Astrocyte (in vitro differentiated cells and primary cell): ENCODE results near the gene LATS2. TPM values are rescaled to one million over a fixed set of nuclear protein-coding genes. Genes with fewer than 3 reads are reported as not detected.

Experiments used
- DNase-seq: peaks from one replicate; pipeline ENCODE4 v3.0.0-alpha.2; 2010; ENCODE audit warnings: low read depth
- FAIRE-seq: peaks from 2 replicates; lab custom pipeline; 2011; peaks lifted over from hg19 to GRCh38; lab: Jason Lieb, UNC
- H2AFZ ChIP-seq: 2 replicates; pipeline ENCODE4 v1.6.0; 2012; ENCODE audit warnings: low read depth, low read length, inconsistent platforms
- H3K27ac ChIP-seq: 2 replicates; pipeline ENCODE4 v1.5.1; 2011; ENCODE audit warnings: low read depth, low read length, inconsistent platforms
- H3K27me3 ChIP-seq: 2 replicates; pipeline ENCODE4 v1.6.0; 2011; ENCODE audit warnings: low read length, inconsistent platforms; ENCODE audit not compliant: insufficient read depth
- H3K36me3 ChIP-seq: 2 replicates; pipeline ENCODE4 v1.5.1; 2011; ENCODE audit warnings: low read length, inconsistent platforms; ENCODE audit not compliant: insufficient read depth
- H3K4me1 ChIP-seq: 2 replicates; pipeline ENCODE4 v1.5.1; 2011; ENCODE audit warnings: low read length, inconsistent platforms; ENCODE audit not compliant: insufficient read depth
- H3K4me2 ChIP-seq: 2 replicates; pipeline ENCODE4 v1.6.0; 2012; ENCODE audit warnings: low read length, inconsistent platforms
- H3K4me3 ChIP-seq: 2 replicates; pipeline ENCODE4 v1.5.1; 2011; ENCODE audit warnings: low read depth, mild to moderate bottlenecking, low read length, inconsistent platforms; ENCODE audit not compliant: insufficient read depth
- H3K79me2 ChIP-seq: 2 replicates; pipeline ENCODE4 v1.6.0; 2012; ENCODE audit warnings: mild to moderate bottlenecking, low read length, inconsistent platforms; ENCODE audit not compliant: insufficient read depth
- H3K9ac ChIP-seq: 2 replicates; pipeline ENCODE4 v1.6.0; 2012; ENCODE audit warnings: mild to moderate bottlenecking, low read length, inconsistent platforms
- H3K9me3 ChIP-seq: 2 replicates; pipeline ENCODE4 v1.5.1; 2012; ENCODE audit warnings: low read depth, mild to moderate bottlenecking, low read length, inconsistent platforms; ENCODE audit not compliant: insufficient read depth
- H4K20me1 ChIP-seq: 2 replicates; pipeline ENCODE4 v1.6.0; 2012; ENCODE audit warnings: low read length, inconsistent platforms; ENCODE audit not compliant: insufficient read depth
- H3K27ac Mint-ChIP-seq: one replicate; pipeline ENCODE4 v1.8.0; 2021; ENCODE audit warnings: mild to moderate bottlenecking, mixed read lengths; ENCODE audit not compliant: unreplicated experiment
- H3K27me3 Mint-ChIP-seq: one replicate; pipeline ENCODE4 v1.8.0; 2021; ENCODE audit warnings: low read depth, mixed read lengths; ENCODE audit not compliant: unreplicated experiment
- H3K36me3 Mint-ChIP-seq: one replicate; pipeline ENCODE4 v1.8.0; 2021; ENCODE audit warnings: low read depth, mixed read lengths; ENCODE audit not compliant: unreplicated experiment
- H3K4me1 Mint-ChIP-seq: one replicate; pipeline ENCODE4 v1.8.0; 2021; ENCODE audit warnings: low read depth, mixed read lengths; ENCODE audit not compliant: unreplicated experiment
- H3K4me3 Mint-ChIP-seq: one replicate; pipeline ENCODE4 v1.8.0; 2021; ENCODE audit warnings: mild to moderate bottlenecking, moderate library complexity, mixed read lengths; ENCODE audit not compliant: unreplicated experiment
- H3K9me3 Mint-ChIP-seq: one replicate; pipeline ENCODE4 v1.8.0; 2021; ENCODE audit warnings: mild to moderate bottlenecking, mixed read lengths; ENCODE audit not compliant: unreplicated experiment
- CTCF ChIP-seq: IDR thresholded peaks from 2 replicates; pipeline ENCODE4 v1.5.1; 2011; ENCODE audit warnings: low read depth, mild to moderate bottlenecking, inconsistent platforms, low read length, moderate library complexity; ENCODE audit not compliant: insufficient read depth
- EZH2 ChIP-seq: IDR thresholded peaks from 2 replicates; pipeline ENCODE4 v1.6.1; 2012; ENCODE audit warnings: mild to moderate bottlenecking, low read length, inconsistent platforms; ENCODE audit not compliant: insufficient read depth
- total RNA-seq: library from RNA; stranded (reverse); gene quantifications from 2 replicates; pipeline ENCODE4 v1.2.1, GENCODE V29; 2021

LATS2 gene
- total RNA-seq, 1 donor from 2014 or later: 46.7 TPM

DNA sequence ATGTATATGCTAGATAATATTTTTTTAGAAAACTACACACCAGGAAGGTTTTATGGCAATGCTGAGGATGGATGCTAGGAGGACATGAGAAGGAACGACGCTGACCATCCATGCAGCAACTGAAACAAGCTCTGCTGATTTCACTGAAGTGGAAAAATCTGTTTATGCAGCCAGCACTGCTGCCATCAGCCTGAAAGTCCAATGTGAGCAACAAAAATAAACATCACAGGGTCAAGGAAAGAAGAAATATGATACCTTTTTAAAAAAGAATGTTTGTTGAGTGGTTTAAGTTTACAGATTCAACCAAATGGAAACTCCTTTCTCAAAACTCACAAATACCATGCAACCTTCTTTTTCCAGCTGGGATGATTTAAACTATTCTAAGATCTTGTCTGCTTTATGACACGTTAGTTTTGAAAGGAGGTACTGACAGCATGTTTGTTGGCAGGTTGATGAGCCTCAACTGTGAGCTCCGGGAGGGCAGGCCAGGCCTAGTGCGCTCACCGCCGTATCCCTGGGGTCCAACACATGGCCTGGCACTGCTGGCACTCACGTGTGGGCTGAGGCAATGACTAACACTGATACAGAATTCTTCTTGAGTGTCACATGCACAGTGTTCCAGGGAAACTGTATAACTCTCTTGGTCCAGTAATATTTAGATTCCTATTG lies 46.8 kb downstream of the LATS2 start:
- no peak for TF ChIP-seq CTCF
- TF ChIP-seq EZH2: no peak
- H3K4me1 Mint-ChIP-seq: peaks cover 61% of the 10 kb centered on the region
- peak overlapping the region; percentile 76 for H3K4me2 ChIP-seq
- DNase-seq: peak; percentile 86
- peak overlapping the region; percentile 25 for H3K4me3 ChIP-seq
- peaks cover 2% of the 10 kb centered on the region for H3K9me3 Mint-ChIP-seq
- no peaks in the 10 kb centered on the region for H3K36me3 ChIP-seq
- peaks cover 86% of the 10 kb centered on the region for H3K79me2 ChIP-seq
- no peaks in the 10 kb centered on the region for H3K27me3 Mint-ChIP-seq
- FAIRE-seq: peak; percentile 47
- H3K27me3 ChIP-seq: no peaks in the 10 kb centered on the region
- peak overlapping the region; percentile 20 for H3K4me3 Mint-ChIP-seq
- peak overlapping the region; percentile 74 for H3K9ac ChIP-seq
- H4K20me1 ChIP-seq: peaks cover 70% of the 10 kb centered on the region
- H2AFZ ChIP-seq: no peak overlapping the region
- H3K9me3 ChIP-seq: no peaks in the 10 kb centered on the region
- H3K36me3 Mint-ChIP-seq: peaks cover 9% of the 10 kb centered on the region
- peak overlapping the region; percentile 90 for H3K27ac ChIP-seq
- H3K4me1 ChIP-seq: peaks cover 64% of the 10 kb centered on the region
- H3K27ac Mint-ChIP-seq: peak overlapping the region; percentile 79

- Mint-ChIP-seq H3K4me1 (peaks cover 63% of the 10 kb centered on the region), H3K27me3 (no peaks in the 10 kb centered on the region), H3K9me3 (peaks cover 2% of the 10 kb centered on the region), H3K4me3 (peak overlapping the region; percentile 31), H3K27ac (peak overlapping the region; percentile 79), H3K36me3 (peaks cover 9% of the 10 kb centered on the region)
- H3K79me2 ChIP-seq: peaks cover 91% of the 10 kb centered on the region
- DNase-seq: peak; percentile 45
- no peak overlapping the region for H3K4me3 ChIP-seq
- FAIRE-seq: no peak
- H4K20me1 ChIP-seq: peaks cover 75% of the 10 kb centered on the region
- H3K36me3 ChIP-seq: no peaks in the 10 kb centered on the region
- no peak for TF ChIP-seq EZH2
- no peak for TF ChIP-seq CTCF
- no peaks in the 10 kb centered on the region for H3K9me3 ChIP-seq
- H3K9ac ChIP-seq: peak overlapping the region; percentile 74
- peak overlapping the region; percentile 90 for H3K27ac ChIP-seq
- H3K27me3 ChIP-seq: no peaks in the 10 kb centered on the region
- H2AFZ ChIP-seq: no peak overlapping the region
- H3K4me1 ChIP-seq: peaks cover 64% of the 10 kb centered on the region
- H3K4me2 ChIP-seq: peak overlapping the region; percentile 76
Observed at GRCh38 chr13:21014139-21014501, 47.3 kb downstream of the LATS2 start.

GRCh38 chr13:21013682-21014038 lies 47.7 kb downstream of the LATS2 start:
- Mint-ChIP-seq H3K27me3 (no peaks in the 10 kb centered on the region), H3K27ac (peak overlapping the region; percentile 79), H3K4me3 (no peak overlapping the region), H3K4me1 (peaks cover 63% of the 10 kb centered on the region), H3K36me3 (peaks cover 9% of the 10 kb centered on the region), H3K9me3 (peaks cover 2% of the 10 kb centered on the region)
- Histone ChIP-seq H3K9ac (no peak overlapping the region), H4K20me1 (peaks cover 76% of the 10 kb centered on the region), H3K4me3 (no peak overlapping the region), H3K79me2 (peaks cover 92% of the 10 kb centered on the region), H3K36me3 (no peaks in the 10 kb centered on the region), H3K4me1 (peaks cover 64% of the 10 kb centered on the region), H3K4me2 (peak overlapping the region; percentile 76), H2AFZ (no peak overlapping the region), H3K27ac (peak overlapping the region; percentile 90), H3K27me3 (no peaks in the 10 kb centered on the region), H3K9me3 (no peaks in the 10 kb centered on the region)
- DNase-seq: no peak
- FAIRE-seq: no peak
- TF ChIP-seq EZH2 (no peak), CTCF (no peak)
